ENCODE results near the gene ERN1.

DNA sequence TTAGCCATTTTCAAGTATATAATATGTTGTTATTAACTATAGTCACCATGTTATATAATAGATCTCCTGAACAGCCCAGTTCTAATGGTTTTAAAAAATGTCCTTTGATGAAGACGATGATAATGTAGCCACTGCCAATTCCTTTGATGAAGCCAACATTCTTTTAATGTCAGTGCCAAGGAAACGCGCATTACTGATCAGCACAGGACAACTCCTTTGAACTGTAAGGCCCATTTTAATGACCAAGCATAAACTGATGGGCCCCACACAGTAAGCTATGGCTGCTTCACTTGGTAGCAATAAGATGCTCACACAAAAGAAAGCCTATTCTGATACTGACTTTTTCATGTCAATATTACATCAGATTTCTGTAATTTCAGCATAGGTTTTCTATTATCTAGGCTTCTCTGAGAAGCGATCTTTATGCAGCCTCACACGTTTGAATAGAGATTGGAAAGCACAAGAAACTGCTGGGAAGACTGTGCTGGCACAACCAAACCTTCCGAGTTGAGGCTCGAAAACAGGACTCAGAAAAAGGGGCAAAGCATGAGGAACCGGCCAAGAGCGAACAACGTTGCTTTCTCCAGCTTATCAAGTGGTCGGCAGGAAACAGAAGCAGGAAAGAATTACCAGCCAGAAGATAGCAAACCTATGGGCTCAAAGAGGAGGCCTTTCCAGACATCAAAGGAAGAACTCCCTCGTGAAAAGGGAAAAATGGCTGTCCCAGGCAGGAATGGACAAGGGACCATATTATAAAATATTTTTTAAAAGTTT lies 19.4 kb downstream of the ERN1 start:
- TF ChIP-seq, protein P1, sequence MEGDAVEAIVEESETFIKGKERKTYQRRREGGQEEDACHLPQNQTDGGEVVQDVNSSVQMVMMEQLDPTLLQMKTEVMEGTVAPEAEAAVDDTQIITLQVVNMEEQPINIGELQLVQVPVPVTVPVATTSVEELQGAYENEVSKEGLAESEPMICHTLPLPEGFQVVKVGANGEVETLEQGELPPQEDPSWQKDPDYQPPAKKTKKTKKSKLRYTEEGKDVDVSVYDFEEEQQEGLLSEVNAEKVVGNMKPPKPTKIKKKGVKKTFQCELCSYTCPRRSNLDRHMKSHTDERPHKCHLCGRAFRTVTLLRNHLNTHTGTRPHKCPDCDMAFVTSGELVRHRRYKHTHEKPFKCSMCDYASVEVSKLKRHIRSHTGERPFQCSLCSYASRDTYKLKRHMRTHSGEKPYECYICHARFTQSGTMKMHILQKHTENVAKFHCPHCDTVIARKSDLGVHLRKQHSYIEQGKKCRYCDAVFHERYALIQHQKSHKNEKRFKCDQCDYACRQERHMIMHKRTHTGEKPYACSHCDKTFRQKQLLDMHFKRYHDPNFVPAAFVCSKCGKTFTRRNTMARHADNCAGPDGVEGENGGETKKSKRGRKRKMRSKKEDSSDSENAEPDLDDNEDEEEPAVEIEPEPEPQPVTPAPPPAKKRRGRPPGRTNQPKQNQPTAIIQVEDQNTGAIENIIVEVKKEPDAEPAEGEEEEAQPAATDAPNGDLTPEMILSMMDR (IDR thresholded peaks at IDR 0.05 in 4 of 5, conservative IDR thresholded peaks at IDR 0.05 in 1 of 5) = no peak
- no peak for TF ChIP-seq POLR2A (IDR thresholded peaks at IDR 0.05)

All from gastrocnemius medialis (tissue), 4 donors.